ENCODE data around the gene IGF1. TPM values are rescaled to one million over a fixed set of nuclear protein-coding genes. Genes with fewer than 3 reads are reported as not detected.

The IGF1 gene
- total RNA-seq, 1 experiment from 2014 or later = 0.42 TPM

DNA sequence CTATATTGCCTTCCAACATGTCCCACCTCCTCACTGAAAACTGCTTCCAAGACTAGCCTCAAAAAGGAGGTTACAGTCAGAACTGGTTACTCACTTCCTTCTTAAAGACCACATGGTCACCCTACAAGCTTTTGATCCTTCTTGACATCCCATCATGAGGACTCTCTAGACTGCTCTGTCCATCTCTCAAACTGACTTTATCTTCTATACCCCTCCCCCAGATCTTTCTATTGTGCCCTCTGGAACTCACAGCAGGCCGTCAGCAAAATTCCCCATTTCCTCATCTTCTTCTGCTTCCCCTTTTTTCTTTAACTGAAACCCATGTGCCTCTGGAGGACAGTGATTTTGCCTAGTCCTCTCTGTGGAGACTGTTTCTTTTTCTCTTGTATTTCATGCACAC, 18.1 kb upstream of the IGF1 start:
- no peak for DNase-seq (ENCODE audit: low read depth, low spot score)
- Histone ChIP-seq H3K79me2 (ENCODE audit: insufficient read depth, low read length) (no peaks in the 10 kb centered on the region), H3K4me1 (ENCODE audit: control insufficient read depth in 1 of 2, insufficient read depth in 2 of 2, low read length in 2 of 2) (no peaks in the 10 kb centered on the region), H4K20me1 (ENCODE audit: insufficient read depth) (no peaks in the 10 kb centered on the region), H3K4me3 (replicated peaks in 1 of 2; ENCODE audit: low read depth in 1 of 2, low read length in 2 of 2) (no peak overlapping the region), H2AFZ (ENCODE audit: low read depth, low read length, poor library complexity, severe bottlenecking) (no peak overlapping the region), H3K9me2 (ENCODE audit: insufficient read depth) (no peaks in the 10 kb centered on the region), H3K9me3 (ENCODE audit: control insufficient read depth in 1 of 2, insufficient read depth in 1 of 2, low read depth in 1 of 2, low read length in 2 of 2) (no peaks in the 10 kb centered on the region), H3K36me3 (ENCODE audit: control insufficient read depth in 1 of 2, insufficient read depth in 2 of 2, low read length in 2 of 2) (no peaks in the 10 kb centered on the region), H3K9ac (ENCODE audit: low read length) (no peak overlapping the region), H3K27ac (ENCODE audit: low read depth, low read length) (no peak overlapping the region), H3K4me2 (ENCODE audit: low read length) (no peak overlapping the region), H3K27me3 (ENCODE audit: insufficient read depth, low read length) (peaks cover 17% of the 10 kb centered on the region; the same call in 1 of the 2 replicates)
- no peak for ATAC-seq
- RAD21 ChIA-PET (ENCODE audit: low non-redundant PET in 1 of 2, low total read pairs in 2 of 2, uncharacterized antibody in 2 of 2, unreplicated experiment in 2 of 2) = no interaction called here
- CTCF ChIA-PET = interaction anchor here (1.9 kb wide), 1 partner anchor 14 kb away, joined by 6 read pairs; no protein-coding TSS in a partner anchor
- intact Hi-C loops (cut with micrococcal nuclease) = no loop called here
- no TSS peak for BruUV-seq (replicated peaks)
- POLR2A ChIA-PET = no interaction called here
- TF ChIP-seq POLR2AphosphoS5 (IDR thresholded peaks at IDR 0.05; ENCODE audit: low read depth, low read length) (no peak), ELF1 (IDR thresholded peaks at IDR 0.05; ENCODE audit: borderline replicate concordance, low read depth) (no peak), FOSL1 (IDR thresholded peaks at IDR 0.05; ENCODE audit: low read depth) (no peak), SRF (IDR thresholded peaks at IDR 0.05; ENCODE audit: low read depth) (no peak), ZFX (IDR thresholded peaks at IDR 0.05) (no peak), ZNF274 (IDR thresholded peaks at IDR 0.05; ENCODE audit: low read depth, low read length) (no peak), SIN3A (IDR thresholded peaks at IDR 0.05; ENCODE audit: low read depth) (no peak), EZH2phosphoT487 (IDR thresholded peaks at IDR 0.05; ENCODE audit: borderline replicate concordance) (no peak), TCF7L2 (IDR thresholded peaks at IDR 0.05; ENCODE audit: borderline replicate concordance, extremely low read depth, insufficient read depth, insufficient read length) (no peak), EGR1 (IDR thresholded peaks at IDR 0.05; ENCODE audit: low read depth) (no peak), CEBPB (IDR thresholded peaks at IDR 0.05; ENCODE audit: low read depth) (no peak), POLR2A (IDR thresholded peaks at IDR 0.05; ENCODE audit: borderline replicate concordance, extremely low read depth, insufficient read depth, insufficient read length) (no peak), EZH2 (IDR thresholded peaks at IDR 0.05) (no peak), SP1 (IDR thresholded peaks at IDR 0.05; ENCODE audit: low read depth) (no peak)
- TF ChIP-seq, protein P1, sequence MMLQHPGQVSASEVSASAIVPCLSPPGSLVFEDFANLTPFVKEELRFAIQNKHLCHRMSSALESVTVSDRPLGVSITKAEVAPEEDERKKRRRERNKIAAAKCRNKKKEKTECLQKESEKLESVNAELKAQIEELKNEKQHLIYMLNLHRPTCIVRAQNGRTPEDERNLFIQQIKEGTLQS (IDR thresholded peaks at IDR 0.05) = no peak
- TF ChIP-seq, protein P2, sequence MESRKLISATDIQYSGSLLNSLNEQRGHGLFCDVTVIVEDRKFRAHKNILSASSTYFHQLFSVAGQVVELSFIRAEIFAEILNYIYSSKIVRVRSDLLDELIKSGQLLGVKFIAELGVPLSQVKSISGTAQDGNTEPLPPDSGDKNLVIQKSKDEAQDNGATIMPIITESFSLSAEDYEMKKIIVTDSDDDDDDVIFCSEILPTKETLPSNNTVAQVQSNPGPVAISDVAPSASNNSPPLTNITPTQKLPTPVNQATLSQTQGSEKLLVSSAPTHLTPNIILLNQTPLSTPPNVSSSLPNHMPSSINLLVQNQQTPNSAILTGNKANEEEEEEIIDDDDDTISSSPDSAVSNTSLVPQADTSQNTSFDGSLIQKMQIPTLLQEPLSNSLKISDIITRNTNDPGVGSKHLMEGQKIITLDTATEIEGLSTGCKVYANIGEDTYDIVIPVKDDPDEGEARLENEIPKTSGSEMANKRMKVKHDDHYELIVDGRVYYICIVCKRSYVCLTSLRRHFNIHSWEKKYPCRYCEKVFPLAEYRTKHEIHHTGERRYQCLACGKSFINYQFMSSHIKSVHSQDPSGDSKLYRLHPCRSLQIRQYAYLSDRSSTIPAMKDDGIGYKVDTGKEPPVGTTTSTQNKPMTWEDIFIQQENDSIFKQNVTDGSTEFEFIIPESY (IDR thresholded peaks at IDR 0.05; ENCODE audit: extremely low read depth, insufficient replicate concordance, low read length) = no peak
- TF ChIP-seq, protein P3, sequence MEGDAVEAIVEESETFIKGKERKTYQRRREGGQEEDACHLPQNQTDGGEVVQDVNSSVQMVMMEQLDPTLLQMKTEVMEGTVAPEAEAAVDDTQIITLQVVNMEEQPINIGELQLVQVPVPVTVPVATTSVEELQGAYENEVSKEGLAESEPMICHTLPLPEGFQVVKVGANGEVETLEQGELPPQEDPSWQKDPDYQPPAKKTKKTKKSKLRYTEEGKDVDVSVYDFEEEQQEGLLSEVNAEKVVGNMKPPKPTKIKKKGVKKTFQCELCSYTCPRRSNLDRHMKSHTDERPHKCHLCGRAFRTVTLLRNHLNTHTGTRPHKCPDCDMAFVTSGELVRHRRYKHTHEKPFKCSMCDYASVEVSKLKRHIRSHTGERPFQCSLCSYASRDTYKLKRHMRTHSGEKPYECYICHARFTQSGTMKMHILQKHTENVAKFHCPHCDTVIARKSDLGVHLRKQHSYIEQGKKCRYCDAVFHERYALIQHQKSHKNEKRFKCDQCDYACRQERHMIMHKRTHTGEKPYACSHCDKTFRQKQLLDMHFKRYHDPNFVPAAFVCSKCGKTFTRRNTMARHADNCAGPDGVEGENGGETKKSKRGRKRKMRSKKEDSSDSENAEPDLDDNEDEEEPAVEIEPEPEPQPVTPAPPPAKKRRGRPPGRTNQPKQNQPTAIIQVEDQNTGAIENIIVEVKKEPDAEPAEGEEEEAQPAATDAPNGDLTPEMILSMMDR (IDR thresholded peaks at IDR 0.05 in 2 of 3, conservative IDR thresholded peaks at IDR 0.05 in 1 of 3; ENCODE audit: borderline replicate concordance in 1 of 3, insufficient read depth in 1 of 3, low read depth in 2 of 3, low read length in 2 of 3) = no peak
- TF ChIP-seq, protein P4, sequence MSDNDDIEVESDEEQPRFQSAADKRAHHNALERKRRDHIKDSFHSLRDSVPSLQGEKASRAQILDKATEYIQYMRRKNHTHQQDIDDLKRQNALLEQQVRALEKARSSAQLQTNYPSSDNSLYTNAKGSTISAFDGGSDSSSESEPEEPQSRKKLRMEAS (IDR thresholded peaks at IDR 0.05) = no peak
- TF ChIP-seq, protein P5, sequence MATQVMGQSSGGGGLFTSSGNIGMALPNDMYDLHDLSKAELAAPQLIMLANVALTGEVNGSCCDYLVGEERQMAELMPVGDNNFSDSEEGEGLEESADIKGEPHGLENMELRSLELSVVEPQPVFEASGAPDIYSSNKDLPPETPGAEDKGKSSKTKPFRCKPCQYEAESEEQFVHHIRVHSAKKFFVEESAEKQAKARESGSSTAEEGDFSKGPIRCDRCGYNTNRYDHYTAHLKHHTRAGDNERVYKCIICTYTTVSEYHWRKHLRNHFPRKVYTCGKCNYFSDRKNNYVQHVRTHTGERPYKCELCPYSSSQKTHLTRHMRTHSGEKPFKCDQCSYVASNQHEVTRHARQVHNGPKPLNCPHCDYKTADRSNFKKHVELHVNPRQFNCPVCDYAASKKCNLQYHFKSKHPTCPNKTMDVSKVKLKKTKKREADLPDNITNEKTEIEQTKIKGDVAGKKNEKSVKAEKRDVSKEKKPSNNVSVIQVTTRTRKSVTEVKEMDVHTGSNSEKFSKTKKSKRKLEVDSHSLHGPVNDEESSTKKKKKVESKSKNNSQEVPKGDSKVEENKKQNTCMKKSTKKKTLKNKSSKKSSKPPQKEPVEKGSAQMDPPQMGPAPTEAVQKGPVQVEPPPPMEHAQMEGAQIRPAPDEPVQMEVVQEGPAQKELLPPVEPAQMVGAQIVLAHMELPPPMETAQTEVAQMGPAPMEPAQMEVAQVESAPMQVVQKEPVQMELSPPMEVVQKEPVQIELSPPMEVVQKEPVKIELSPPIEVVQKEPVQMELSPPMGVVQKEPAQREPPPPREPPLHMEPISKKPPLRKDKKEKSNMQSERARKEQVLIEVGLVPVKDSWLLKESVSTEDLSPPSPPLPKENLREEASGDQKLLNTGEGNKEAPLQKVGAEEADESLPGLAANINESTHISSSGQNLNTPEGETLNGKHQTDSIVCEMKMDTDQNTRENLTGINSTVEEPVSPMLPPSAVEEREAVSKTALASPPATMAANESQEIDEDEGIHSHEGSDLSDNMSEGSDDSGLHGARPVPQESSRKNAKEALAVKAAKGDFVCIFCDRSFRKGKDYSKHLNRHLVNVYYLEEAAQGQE (IDR thresholded peaks at IDR 0.05; ENCODE audit: low read depth) = no peak
